GM12891 (cell line): ENCODE measurements around the gene CXorf49. TPM values are rescaled to one million over a fixed set of nuclear protein-coding genes. Genes with fewer than 3 reads are reported as not detected.
A peak's percentile ranks its signal among the peaks of the same experiment; 100 is the strongest.
"Not testable (repeated sequence)": the region's sequence is repeated elsewhere in the genome, so short reads cannot be mapped to it uniquely, and the experiment has no call there.

Experiments
- DNase-seq: peaks from one replicate; pipeline ENCODE4 v3.0.0; 2011; ENCODE audit warnings: low spot score; ENCODE audit not compliant: insufficient read length
- FAIRE-seq: peaks from 2 replicates; lab custom pipeline; 2011; peaks lifted over from hg19 to GRCh38; lab: Jason Lieb, UNC
- polyA plus RNA-seq: library from polyadenylated mRNA; unstranded; fragments of >200 nt; gene quantifications from one replicate; pipeline ENCODE4 v1.2.1, GENCODE V29; 2012; ENCODE audit warnings: low read depth, missing spikeins, inconsistent platforms; ENCODE audit not compliant: missing spikeins

The CXorf49 gene
- not detected for polyA plus RNA-seq

GRCh38 chrX:71718185-71718584 lies at the start of gene CXorf49:
Gene CXorf49, minus strand, starts transcription at chrX:71718285. Its CDS starts 134 bp downstream, at chrX:71718151.
- FAIRE-seq, DNase-seq: not testable (repeated sequence)

- DNase-seq, FAIRE-seq: not testable (repeated sequence)
Observed at GRCh38 chrX:71767134-71767533, 49.0 kb upstream of the CXorf49 start.

GRCh38 chrX:71765613-71766012 lies 47.5 kb upstream of the CXorf49 start:
- peak; percentile 98 for FAIRE-seq

GRCh38 chrX:71764832-71765231 lies 46.7 kb upstream of the CXorf49 start:
- peak; percentile 77 for FAIRE-seq

More at GRCh38 chrX:71765613-71766012, 47.5 kb upstream of the CXorf49 start:
- not testable (repeated sequence) for DNase-seq

GRCh38 chrX:71763049-71763448 lies 45.0 kb upstream of the CXorf49 start, which contains the start of gene CXorf49B:
Gene CXorf49B, plus strand, starts transcription at chrX:71763349. Its CDS starts 75 bp downstream, at chrX:71763424.
- not testable (repeated sequence) for FAIRE-seq, DNase-seq

More at GRCh38 chrX:71764832-71765231, 46.7 kb upstream of the CXorf49 start:
- not testable (repeated sequence) for DNase-seq

GRCh38 chrX:71760688-71761281 lies 42.7 kb upstream of the CXorf49 start:
- FAIRE-seq, DNase-seq: not testable (repeated sequence)

- not testable (repeated sequence) for DNase-seq, FAIRE-seq
Observed at GRCh38 chrX:71720289-71720886, 2.3 kb upstream of the CXorf49 start.

GRCh38 chrX:71719195-71719594 lies 1.1 kb upstream of the CXorf49 start:
- not testable (repeated sequence) for FAIRE-seq, DNase-seq

- not testable (repeated sequence) for DNase-seq
- peak; percentile 26 for FAIRE-seq
Observed at GRCh38 chrX:71716323-71716722, 1.8 kb downstream of the CXorf49 start.

GRCh38 chrX:71715551-71715950 lies 2.5 kb downstream of the CXorf49 start:
- DNase-seq, FAIRE-seq: not testable (repeated sequence)

GRCh38 chrX:71714064-71714463 lies 4.0 kb downstream of the CXorf49 start:
- not testable (repeated sequence) for DNase-seq, FAIRE-seq

GRCh38 chrX:71702853-71703252 lies 15.2 kb downstream of the CXorf49 start:
- not testable (repeated sequence) for FAIRE-seq, DNase-seq

GRCh38 chrX:71699023-71699344 lies 19.1 kb downstream of the CXorf49 start:
- not testable (repeated sequence) for FAIRE-seq, DNase-seq

- FAIRE-seq, DNase-seq: not testable (repeated sequence)
Observed at GRCh38 chrX:71698299-71699022, 19.6 kb downstream of the CXorf49 start.

- DNase-seq, FAIRE-seq: not testable (repeated sequence)
Observed at GRCh38 chrX:71697466-71698298, 20.4 kb downstream of the CXorf49 start.

GRCh38 chrX:71696641-71697465 lies 21.2 kb downstream of the CXorf49 start:
- DNase-seq, FAIRE-seq: not testable (repeated sequence)
